NT2/D1 (cell line): ENCODE data around the gene CSF2RB.

Experiments used
- SUZ12 ChIP-seq: IDR thresholded peaks from 2 replicates; pipeline ENCODE4 v1.6.1; 2011; ENCODE audit not compliant: insufficient read length, insufficient read depth; ENCODE audit errors: extremely low read depth
- YY1 ChIP-seq: IDR thresholded peaks from 2 replicates; pipeline ENCODE4 v1.6.1; 2011; ENCODE audit not compliant: insufficient read length, insufficient read depth
- ZNF274 ChIP-seq: IDR thresholded peaks from 2 replicates; pipeline ENCODE4 v1.6.1; 2011; ENCODE audit warnings: mild to moderate bottlenecking, low read depth, low read length

GRCh38 chr22:36870250-36870649 lies 43.2 kb upstream of the CSF2RB start:
- TF ChIP-seq YY1 (no peak), ZNF274 (no peak), SUZ12 (no peak)
